Loucy (cell line): ENCODE data around the gene INPP4B.

Source experiments
- EZH2phosphoT487 ChIP-seq: fragments of 200-600 bp; IDR thresholded peaks from 2 replicates; pipeline ENCODE4 v1.6.1; 2018; ENCODE audit warnings: antibody characterized with exemption, mild to moderate bottlenecking, moderate library complexity, borderline replicate concordance
- TF ChIP-seq, protein P1 (sequence below): fragments of 200-600 bp; sonication (generic); conservative IDR thresholded peaks from 2 replicates; pipeline ENCODE4 v1.5.1; 2014; ENCODE audit warnings: mild to moderate bottlenecking, antibody characterized with exemption, low read length

GRCh38 chr4:142274137-142274536, 572.0 kb downstream of the INPP4B start:
- TF ChIP-seq, protein P1, sequence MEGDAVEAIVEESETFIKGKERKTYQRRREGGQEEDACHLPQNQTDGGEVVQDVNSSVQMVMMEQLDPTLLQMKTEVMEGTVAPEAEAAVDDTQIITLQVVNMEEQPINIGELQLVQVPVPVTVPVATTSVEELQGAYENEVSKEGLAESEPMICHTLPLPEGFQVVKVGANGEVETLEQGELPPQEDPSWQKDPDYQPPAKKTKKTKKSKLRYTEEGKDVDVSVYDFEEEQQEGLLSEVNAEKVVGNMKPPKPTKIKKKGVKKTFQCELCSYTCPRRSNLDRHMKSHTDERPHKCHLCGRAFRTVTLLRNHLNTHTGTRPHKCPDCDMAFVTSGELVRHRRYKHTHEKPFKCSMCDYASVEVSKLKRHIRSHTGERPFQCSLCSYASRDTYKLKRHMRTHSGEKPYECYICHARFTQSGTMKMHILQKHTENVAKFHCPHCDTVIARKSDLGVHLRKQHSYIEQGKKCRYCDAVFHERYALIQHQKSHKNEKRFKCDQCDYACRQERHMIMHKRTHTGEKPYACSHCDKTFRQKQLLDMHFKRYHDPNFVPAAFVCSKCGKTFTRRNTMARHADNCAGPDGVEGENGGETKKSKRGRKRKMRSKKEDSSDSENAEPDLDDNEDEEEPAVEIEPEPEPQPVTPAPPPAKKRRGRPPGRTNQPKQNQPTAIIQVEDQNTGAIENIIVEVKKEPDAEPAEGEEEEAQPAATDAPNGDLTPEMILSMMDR = no peak
- no peak for TF ChIP-seq EZH2phosphoT487
